Testis (tissue), 3 donors: ENCODE measurements around the gene RTN4RL1. TPM values are rescaled to one million over a fixed set of nuclear protein-coding genes. Genes with fewer than 3 reads are reported as not detected.
A peak's percentile ranks its signal among the peaks of the same experiment; 100 is the strongest.

Experiments
- DNase-seq: peaks from one replicate; pipeline ENCODE4 v3.0.0-alpha.2; 2019
- H3K27ac ChIP-seq, 2 donors: fragments of 200-600 bp; sonication (generic); one replicate each; pipeline ENCODE4 v1.5.1; 2019
- H3K27me3 ChIP-seq: fragments of 200-600 bp; sonication (generic); one replicate; pipeline ENCODE4 v1.5.1; 2019
- H3K36me3 ChIP-seq: fragments of 200-600 bp; sonication (generic); one replicate; pipeline ENCODE4 v1.5.1; 2017; ENCODE audit warnings: low read depth; ENCODE audit errors: missing control alignments
- H3K4me1 ChIP-seq: fragments of 200-600 bp; sonication (generic); one replicate; pipeline ENCODE4 v1.5.1; 2019
- H3K4me3 ChIP-seq, 2 donors: fragments of 200-600 bp; sonication (generic); one replicate each; pipeline ENCODE4 v1.5.1; 2017 to 2019
- H3K9me3 ChIP-seq: fragments of 200-600 bp; sonication (generic); one replicate; pipeline ENCODE4 v1.5.1; 2017
- CTCF ChIP-seq, 3 experiments: fragments of 450-650 bp in 2 of 3; fragments of 200-600 bp in 1 of 3; sonication (generic) in 1 of 3; IDR thresholded peaks; one replicate each; pipeline ENCODE4 v1.5.1; 2016 to 2019; ENCODE audit warnings: antibody characterized with exemption in 3 of 3, mild to moderate bottlenecking in 2 of 3, moderate library complexity in 1 of 3
- POLR2A ChIP-seq: fragments of 450-650 bp; IDR thresholded peaks from one replicate; pipeline ENCODE4 v1.6.1; 2017; ENCODE audit warnings: antibody characterized with exemption, mild to moderate bottlenecking, moderate library complexity
- WGBS, 2 donors: methylation state at CpG; one replicate each; pipeline ENCODE4 v1.1.5; 2018; 5-methylcytosine and 5-hydroxymethylcytosine counted together
- intact Hi-C: fragments of 100-400 bp; cut with DNase I; formaldehyde crosslinking; loops from one replicate; pipeline ENCODE4 v1.15.1; 2023; ENCODE audit warnings: low total_unique reads
- polyA plus RNA-seq: library from polyadenylated mRNA; stranded (reverse); fragments of 350-450 nt; fragmentation: Illumina TruSeq; extraction: RNeasy Lipid Tissue Mini Kit (QIAGEN cat#74804); gene quantifications from one replicate; pipeline ENCODE4 v1.2.3, GENCODE V29; 2014; ENCODE audit warnings: low read depth, low replicate concordance; ENCODE audit not compliant: insufficient read depth
- total RNA-seq, 2 donors: library from RNA; depleted of rRNA; stranded (reverse); fragments of >200 nt; gene quantifications; one replicate each; pipeline ENCODE4 v1.2.3, GENCODE V29; 2016

The RTN4RL1 gene
- total and polyA plus RNA-seq, 3 donors from 2014 or later: 1.7 to 1.8 (median 1.8) TPM

- Histone ChIP-seq H3K9me3 (no peaks in the 10 kb centered on the region), H3K4me1 (peaks cover 29% of the 10 kb centered on the region), H3K27me3 (no peaks in the 10 kb centered on the region), H3K36me3 (no peaks in the 10 kb centered on the region), H3K27ac (no peak overlapping the region), H3K4me3 (no peak overlapping the region)
- WGBS, 2 donors: 80 to 81% methylated on average over 6 to 8 of the region's 8 CpGs
- intact Hi-C loops: no loop called here
- DNase-seq: no peak
- TF ChIP-seq POLR2A (no peak), CTCF (IDR thresholded peaks at IDR 0.05) (no peak)
These were observed 44.4 kb downstream of the RTN4RL1 start for GRCh38 chr17:1980665-1981250.

- Histone ChIP-seq H3K36me3 (no peaks in the 10 kb centered on the region), H3K9me3 (no peaks in the 10 kb centered on the region), H3K27ac (no peak overlapping the region), H3K4me1 (peaks cover 29% of the 10 kb centered on the region), H3K4me3 (no peak overlapping the region), H3K27me3 (no peaks in the 10 kb centered on the region)
- intact Hi-C loops: no loop called here
- DNase-seq: no peak
- 66 to 75% methylated on average over 11 of the region's 11 CpGs for WGBS, 2 donors
- no peak for TF ChIP-seq POLR2A
- no peak for TF ChIP-seq CTCF (IDR thresholded peaks at IDR 0.05)
These were observed 45.8 kb downstream of the RTN4RL1 start for GRCh38 chr17:1979182-1979985.

GRCh38 chr17:1978396-1978949 lies 46.7 kb downstream of the RTN4RL1 start:
- Histone ChIP-seq H3K4me1 (peaks cover 29% of the 10 kb centered on the region), H3K4me3 (no peak overlapping the region), H3K27me3 (no peaks in the 10 kb centered on the region), H3K27ac (no peak overlapping the region), H3K9me3 (no peaks in the 10 kb centered on the region), H3K36me3 (no peaks in the 10 kb centered on the region)
- WGBS, 2 donors: 21 to 60% methylated on average over 6 to 16 of the region's 16 CpGs
- DNase-seq: no peak
- intact Hi-C loops: no loop called here
- TF ChIP-seq POLR2A (no peak), CTCF (IDR thresholded peaks at IDR 0.05) (no peak)

- no peak overlapping the region for H3K27ac ChIP-seq
- no peak for TF ChIP-seq CTCF (IDR thresholded peaks at IDR 0.05)
- TF ChIP-seq POLR2A: no peak
- peak overlapping the region in 1 of 2 donors; percentile 19 for H3K4me3 ChIP-seq
- DNase-seq: peak; percentile 62
- no peaks in the 10 kb centered on the region for H3K9me3 ChIP-seq
- no peaks in the 10 kb centered on the region for H3K27me3 ChIP-seq
- WGBS, 2 donors: 5 to 6% methylated on average over 7 to 47 of the region's 55 CpGs
- intact Hi-C loops: no loop called here
- peaks cover 29% of the 10 kb centered on the region for H3K4me1 ChIP-seq
- H3K36me3 ChIP-seq: no peaks in the 10 kb centered on the region
These were observed 47.3 kb downstream of the RTN4RL1 start for GRCh38 chr17:1977583-1978395.
